Activated CD8-positive, alpha-beta memory T cell treated with anti-CD3 and anti-CD28 coated beads for 1 hour (primary cell): Measurements from ENCODE around the gene AKR1E2.
"Not testable (repeated sequence)": the region's sequence is repeated elsewhere in the genome, so short reads cannot be mapped to it uniquely, and the experiment has no call there.

ENCODE experiments used
- DNase-seq, 2 donors: peaks; one replicate each; pipeline ENCODE4 v3.0.0-alpha.2; 2020; ENCODE audit warnings: low read depth in 1 of 2; ENCODE audit errors: extremely low read depth in 1 of 2

The AKR1E2 gene

GRCh38 chr10:4813023-4813422 lies 13.0 kb upstream of the AKR1E2 start:
- no peak for DNase-seq

GRCh38 chr10:4813496-4813895 lies 12.5 kb upstream of the AKR1E2 start:
- DNase-seq = no peak

DNA sequence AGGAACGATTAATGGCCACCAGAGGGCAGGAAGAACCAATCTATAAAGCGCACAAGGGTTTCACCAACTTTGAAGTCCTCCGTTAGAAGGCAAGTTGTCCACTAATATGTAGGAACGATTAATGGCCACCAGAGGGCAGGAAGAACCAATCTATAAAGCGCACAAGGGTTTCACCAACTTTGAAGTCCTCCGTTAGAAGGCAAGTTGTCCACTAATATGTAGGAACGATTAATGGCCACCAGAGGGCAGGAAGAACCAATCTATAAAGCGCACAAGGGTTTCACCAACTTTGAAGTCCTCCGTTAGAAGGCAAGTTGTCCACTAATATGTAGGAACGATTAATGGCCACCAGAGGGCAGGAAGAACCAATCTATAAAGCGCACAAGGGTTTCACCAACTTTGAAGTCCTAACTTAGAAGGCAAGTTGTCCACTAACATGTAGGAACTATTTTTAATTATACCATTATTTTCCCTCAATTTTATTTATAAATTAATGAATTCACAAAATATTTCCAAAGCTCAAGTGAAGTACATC lies 10.3 kb upstream of the AKR1E2 start:
- not testable (repeated sequence) for DNase-seq

DNA sequence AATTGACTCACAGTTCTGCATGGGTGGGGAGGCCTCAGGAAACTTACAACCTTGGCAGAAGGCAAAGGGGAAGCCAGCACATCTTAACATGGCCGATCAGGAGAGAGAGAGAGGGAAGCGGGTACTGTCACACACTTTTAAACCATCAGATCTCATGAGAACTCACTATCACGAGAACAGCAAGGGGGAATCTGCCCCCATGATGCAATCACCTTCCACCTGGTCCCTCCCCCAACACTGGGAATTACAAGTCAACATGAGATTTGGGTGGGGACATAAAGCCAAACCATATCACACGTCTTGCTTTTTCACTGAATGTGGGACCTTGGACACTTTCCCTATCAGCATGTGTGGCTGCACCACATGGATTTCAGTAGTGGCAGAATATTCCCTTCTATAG lies 9.0 kb upstream of the AKR1E2 start:
- DNase-seq = no peak

- no peak for DNase-seq
These were observed 6.9 kb upstream of the AKR1E2 start for GRCh38 chr10:4819067-4819466.

DNA sequence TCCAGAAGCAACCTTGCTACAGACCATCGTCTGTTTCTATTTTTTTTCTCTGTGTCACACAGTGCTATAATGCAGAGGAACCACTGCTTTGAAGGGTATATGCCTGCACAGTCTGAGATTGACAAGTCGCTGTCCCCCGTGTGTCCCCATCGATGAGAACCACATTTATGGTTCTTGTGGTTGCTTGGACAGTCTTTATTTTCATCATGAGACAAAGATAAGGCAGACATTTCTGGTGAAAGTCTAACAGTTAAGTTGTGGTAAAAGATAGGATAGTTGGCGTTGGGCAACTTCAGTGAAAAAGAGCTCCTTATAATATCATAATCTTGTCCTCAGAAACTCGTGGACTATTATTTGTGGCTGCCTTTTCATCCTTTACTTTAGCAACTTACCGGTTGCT lies 6.3 kb upstream of the AKR1E2 start:
- no peak for DNase-seq

GRCh38 chr10:4820804-4821401 lies 5.1 kb upstream of the AKR1E2 start:
- DNase-seq = no peak

GRCh38 chr10:4822208-4822607 lies 3.8 kb upstream of the AKR1E2 start:
- DNase-seq = no peak

- DNase-seq = no peak
These were observed 1.2 kb upstream of the AKR1E2 start for GRCh38 chr10:4824791-4825310.

DNA sequence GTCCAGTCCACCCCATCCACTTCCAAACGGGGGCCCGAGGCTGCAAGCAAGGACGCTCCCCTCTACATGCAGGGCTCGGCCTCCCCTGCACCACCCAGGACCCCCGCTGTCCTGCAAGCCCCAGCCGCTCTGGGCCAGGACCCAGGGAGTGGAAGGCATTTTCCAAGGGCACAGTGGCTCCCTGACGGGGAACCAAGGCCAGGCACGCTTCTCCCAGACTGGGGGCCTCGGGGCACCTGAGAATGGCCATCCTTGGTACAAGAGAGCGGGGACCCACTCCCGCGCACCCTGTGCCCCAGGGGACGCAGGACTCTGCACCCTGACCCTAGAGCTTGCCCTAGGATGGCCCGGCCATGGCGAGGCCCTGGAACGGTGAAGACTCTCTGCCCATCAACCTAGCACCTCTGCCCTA lies 545 bp upstream of the AKR1E2 start:
- DNase-seq = no peak

GRCh38 chr10:4826792-4827324 lies 851 bp downstream of the AKR1E2 start:
- DNase-seq = no peak

DNA sequence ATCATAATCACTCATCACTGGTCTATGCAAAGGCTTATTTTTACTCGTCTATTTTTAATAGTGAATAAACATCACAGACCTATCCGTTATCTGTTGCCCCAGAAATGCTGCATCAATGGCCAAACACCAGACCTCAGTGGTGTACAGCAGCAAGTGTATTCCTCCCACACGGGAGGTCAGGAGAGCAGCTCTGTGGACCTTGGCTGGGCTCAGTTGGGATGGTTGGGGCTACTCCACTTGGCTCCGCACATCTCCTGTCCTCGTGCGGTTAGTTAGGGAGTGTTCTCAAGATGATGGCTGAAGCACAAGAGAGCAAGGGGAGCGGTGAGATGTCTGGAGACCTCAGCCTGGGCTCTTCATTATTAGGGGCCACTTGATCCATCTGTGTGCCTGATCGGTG lies 2.0 kb downstream of the AKR1E2 start:
- DNase-seq = no peak

GRCh38 chr10:4830551-4830950 lies 4.5 kb downstream of the AKR1E2 start:
- DNase-seq = no peak

DNA sequence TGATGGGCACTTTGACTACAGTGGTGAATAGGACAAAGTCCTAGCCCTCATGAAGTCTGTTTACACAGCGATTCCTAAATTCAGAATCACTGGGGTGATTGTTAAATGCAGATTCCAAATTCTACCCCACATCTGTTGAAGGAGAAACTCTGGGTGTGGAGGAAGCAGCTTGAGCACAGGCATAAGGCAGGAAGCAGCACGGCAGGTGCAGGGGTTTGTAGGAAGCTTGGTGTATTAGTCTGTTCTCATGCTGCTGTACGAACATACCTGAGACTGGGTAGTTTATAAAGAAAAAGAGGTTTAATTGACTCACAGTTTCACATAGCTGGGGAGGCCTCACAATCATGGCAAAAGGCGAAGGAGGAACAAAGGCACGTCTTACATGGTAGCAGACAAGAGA lies 5.1 kb downstream of the AKR1E2 start:
- no peak for DNase-seq

- DNase-seq = no peak
These were observed 7.3 kb downstream of the AKR1E2 start for GRCh38 chr10:4833286-4833685.

DNA sequence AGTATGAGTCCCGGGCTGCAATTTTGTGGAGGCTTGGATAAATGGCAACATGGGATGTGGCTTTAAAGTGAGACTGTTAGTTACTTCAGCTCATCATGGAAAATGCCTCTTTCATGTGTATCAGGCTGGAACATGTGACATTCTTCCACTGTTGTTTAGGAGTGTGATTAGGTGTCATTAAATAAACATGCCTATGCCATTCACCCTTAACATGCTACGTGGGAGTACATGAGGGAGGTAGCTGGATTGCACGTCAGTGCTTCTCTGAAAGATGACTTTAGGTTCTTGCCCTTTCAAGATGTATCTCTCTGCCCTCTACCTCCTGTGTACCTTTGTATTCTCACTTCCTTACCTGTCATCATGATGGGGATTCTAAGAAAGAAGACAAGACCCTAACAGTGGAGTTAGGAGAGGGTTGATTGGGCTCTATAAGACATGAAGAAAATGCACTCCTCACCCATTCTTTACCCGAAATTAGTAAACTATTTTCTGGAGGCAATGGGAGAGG lies 8.9 kb downstream of the AKR1E2 start:
- DNase-seq = no peak

DNA sequence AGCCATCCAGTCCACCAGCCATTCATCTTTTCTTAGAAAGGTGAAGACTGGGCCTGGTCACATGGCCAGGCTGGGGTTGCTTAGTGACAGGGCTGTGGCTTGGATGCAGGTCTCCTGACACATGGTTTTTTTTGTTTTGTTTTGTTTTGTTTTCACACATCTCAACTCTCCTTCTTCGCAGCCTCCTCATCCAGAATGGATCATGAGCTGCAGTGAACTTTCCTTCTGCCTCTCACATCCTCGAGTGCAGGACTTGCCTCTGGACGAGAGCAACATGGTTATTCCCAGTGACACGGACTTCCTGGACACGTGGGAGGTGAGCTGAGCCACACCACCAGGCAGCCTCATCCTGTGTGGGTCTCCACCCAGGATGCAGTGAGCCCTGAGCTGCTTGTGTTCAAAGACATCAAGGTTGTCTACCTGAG lies 9.5 kb downstream of the AKR1E2 start:
- no peak for DNase-seq

GRCh38 chr10:4836416-4836969 lies 10.5 kb downstream of the AKR1E2 start:
- DNase-seq = no peak

DNA sequence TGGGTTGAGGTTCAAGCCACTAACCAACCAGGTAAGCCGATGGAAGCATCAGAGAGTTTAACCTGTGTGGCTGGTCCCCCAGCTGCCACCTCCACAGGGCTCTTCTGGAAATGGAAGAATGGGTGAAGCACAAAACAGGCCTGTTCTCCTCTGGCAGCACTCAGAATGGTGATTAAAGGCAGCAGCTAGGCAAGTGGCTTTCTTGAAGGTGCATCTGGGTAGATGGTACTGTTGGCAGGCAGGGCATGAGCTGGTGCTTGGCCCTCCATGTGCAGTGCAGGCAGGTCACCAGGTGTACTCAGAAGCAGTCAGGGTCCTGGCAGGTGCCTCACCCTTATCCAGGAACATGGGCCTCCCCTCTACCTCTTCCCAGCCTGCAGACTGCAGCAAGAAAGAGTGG lies 11.5 kb downstream of the AKR1E2 start:
- DNase-seq = no peak

GRCh38 chr10:4838743-4839142 lies 12.7 kb downstream of the AKR1E2 start:
- DNase-seq = no peak

- no peak for DNase-seq
These were observed 13.3 kb downstream of the AKR1E2 start for GRCh38 chr10:4839353-4839752.

- no peak for DNase-seq
These were observed 14.1 kb downstream of the AKR1E2 start for GRCh38 chr10:4840151-4840550.
